ENCODE measurements around the gene CDK7. TPM values are rescaled to one million over a fixed set of nuclear protein-coding genes. Genes with fewer than 3 reads are reported as not detected.

Gene CDK7
- total RNA-seq, 2 donors from 2014 or later, result 9.2 to 23.4 TPM

DNA sequence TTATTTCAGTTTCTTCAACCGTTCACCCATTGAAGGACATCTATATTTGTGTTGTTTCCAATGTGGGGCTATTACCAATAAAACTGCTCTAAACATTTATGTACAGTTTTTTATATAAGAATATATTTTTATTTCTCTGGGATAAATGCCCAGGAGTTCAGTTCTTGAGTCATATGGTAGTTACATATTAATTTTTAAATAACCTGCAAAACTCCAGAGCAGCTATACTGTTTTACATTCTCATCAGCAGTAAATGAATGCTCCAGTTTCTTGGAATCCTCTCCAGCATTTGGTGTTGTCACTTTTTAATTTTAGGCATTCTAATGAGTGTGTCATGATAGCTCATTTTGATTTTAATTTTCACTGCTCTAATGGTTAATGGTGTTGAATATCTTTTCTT lies 36.2 kb downstream of the CDK7 start:
- no peak overlapping the region for H3K4me3 ChIP-seq
- no peaks in the 10 kb centered on the region for H3K9me3 ChIP-seq
- TF ChIP-seq, protein P1, sequence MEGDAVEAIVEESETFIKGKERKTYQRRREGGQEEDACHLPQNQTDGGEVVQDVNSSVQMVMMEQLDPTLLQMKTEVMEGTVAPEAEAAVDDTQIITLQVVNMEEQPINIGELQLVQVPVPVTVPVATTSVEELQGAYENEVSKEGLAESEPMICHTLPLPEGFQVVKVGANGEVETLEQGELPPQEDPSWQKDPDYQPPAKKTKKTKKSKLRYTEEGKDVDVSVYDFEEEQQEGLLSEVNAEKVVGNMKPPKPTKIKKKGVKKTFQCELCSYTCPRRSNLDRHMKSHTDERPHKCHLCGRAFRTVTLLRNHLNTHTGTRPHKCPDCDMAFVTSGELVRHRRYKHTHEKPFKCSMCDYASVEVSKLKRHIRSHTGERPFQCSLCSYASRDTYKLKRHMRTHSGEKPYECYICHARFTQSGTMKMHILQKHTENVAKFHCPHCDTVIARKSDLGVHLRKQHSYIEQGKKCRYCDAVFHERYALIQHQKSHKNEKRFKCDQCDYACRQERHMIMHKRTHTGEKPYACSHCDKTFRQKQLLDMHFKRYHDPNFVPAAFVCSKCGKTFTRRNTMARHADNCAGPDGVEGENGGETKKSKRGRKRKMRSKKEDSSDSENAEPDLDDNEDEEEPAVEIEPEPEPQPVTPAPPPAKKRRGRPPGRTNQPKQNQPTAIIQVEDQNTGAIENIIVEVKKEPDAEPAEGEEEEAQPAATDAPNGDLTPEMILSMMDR (IDR thresholded peaks at IDR 0.05), result no peak
- ATAC-seq (ENCODE audit: insufficient number of reproducible peaks, low FRiP score, low read depth), result no peak
- DNase-seq (ENCODE audit: low spot score), result no peak
- H3K4me1 ChIP-seq (ENCODE audit: control insufficient read depth in 1 of 2, low read depth in 2 of 2), result no peaks in the 10 kb centered on the region
- H3K36me3 ChIP-seq, result peaks cover 23% of the 10 kb centered on the region
- no peak overlapping the region for H3K27ac ChIP-seq
- H3K27me3 ChIP-seq (replicated peaks; ENCODE audit: insufficient read depth), result no peaks in the 10 kb centered on the region

DNA sequence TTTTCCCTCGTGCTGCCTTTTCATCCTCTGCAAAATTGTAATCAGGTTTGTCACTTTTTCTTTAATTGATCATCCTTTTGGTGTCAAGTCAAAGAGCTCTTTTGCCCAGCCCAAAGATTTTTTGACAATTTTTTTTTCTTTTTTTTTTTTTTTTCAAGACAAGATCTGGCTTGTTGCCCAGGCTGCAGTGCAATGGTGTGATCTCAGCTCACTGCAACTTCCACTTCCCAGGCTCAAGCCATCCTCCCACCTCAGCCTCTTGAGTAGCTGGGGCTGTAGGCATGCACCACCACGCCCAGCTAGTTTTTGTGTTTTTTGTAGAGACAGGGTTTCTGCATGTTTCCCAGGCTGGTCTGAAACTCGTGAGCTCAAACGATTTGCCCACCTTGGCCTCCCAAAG lies 36.7 kb downstream of the CDK7 start:
- no peak for ATAC-seq (ENCODE audit: insufficient number of reproducible peaks, low FRiP score, low read depth)
- TF ChIP-seq, protein P1 (IDR thresholded peaks at IDR 0.05), result no peak
- peaks cover 23% of the 10 kb centered on the region for H3K36me3 ChIP-seq

DNA sequence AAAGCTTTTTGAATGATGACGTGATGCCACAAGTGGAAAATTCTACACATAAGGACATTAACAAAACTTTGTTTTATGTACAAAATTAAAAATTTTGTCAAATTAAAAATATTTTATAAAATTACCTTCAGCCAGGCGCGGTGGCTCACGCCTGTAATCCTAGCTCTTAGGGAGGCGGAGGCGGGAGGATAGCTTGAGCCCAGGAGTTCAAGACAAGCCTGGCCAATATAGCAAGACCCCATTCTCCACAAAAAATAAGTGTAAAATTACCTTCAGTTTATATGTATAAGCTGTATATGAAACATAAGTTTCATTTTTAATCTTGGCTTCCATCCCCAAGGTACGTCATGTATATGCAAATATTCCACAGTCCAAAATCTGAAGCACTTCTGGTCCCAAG lies 40.9 kb downstream of the CDK7 start:
- H3K4me1 ChIP-seq (ENCODE audit: control insufficient read depth in 1 of 2, low read depth in 2 of 2), result no peaks in the 10 kb centered on the region
- H3K9me3 ChIP-seq, result no peaks in the 10 kb centered on the region
- ATAC-seq (ENCODE audit: insufficient number of reproducible peaks, low FRiP score, low read depth), result no peak
- H3K27me3 ChIP-seq (replicated peaks; ENCODE audit: insufficient read depth), result no peaks in the 10 kb centered on the region
- TF ChIP-seq, protein P1 (IDR thresholded peaks at IDR 0.05), result no peak
- no peak for DNase-seq (ENCODE audit: low spot score)
- peaks cover 12% of the 10 kb centered on the region for H3K36me3 ChIP-seq
- H3K27ac ChIP-seq, result no peak overlapping the region
- no peak overlapping the region for H3K4me3 ChIP-seq

More for the DNA sequence above, 36.7 kb downstream of the CDK7 start:
- Histone ChIP-seq H3K9me3 (no peaks in the 10 kb centered on the region), H3K4me3 (no peak overlapping the region), H3K27me3 (replicated peaks; ENCODE audit: insufficient read depth) (no peaks in the 10 kb centered on the region), H3K27ac (no peak overlapping the region), H3K4me1 (ENCODE audit: control insufficient read depth in 1 of 2, low read depth in 2 of 2) (no peaks in the 10 kb centered on the region)
- DNase-seq (ENCODE audit: low spot score), result no peak

DNA sequence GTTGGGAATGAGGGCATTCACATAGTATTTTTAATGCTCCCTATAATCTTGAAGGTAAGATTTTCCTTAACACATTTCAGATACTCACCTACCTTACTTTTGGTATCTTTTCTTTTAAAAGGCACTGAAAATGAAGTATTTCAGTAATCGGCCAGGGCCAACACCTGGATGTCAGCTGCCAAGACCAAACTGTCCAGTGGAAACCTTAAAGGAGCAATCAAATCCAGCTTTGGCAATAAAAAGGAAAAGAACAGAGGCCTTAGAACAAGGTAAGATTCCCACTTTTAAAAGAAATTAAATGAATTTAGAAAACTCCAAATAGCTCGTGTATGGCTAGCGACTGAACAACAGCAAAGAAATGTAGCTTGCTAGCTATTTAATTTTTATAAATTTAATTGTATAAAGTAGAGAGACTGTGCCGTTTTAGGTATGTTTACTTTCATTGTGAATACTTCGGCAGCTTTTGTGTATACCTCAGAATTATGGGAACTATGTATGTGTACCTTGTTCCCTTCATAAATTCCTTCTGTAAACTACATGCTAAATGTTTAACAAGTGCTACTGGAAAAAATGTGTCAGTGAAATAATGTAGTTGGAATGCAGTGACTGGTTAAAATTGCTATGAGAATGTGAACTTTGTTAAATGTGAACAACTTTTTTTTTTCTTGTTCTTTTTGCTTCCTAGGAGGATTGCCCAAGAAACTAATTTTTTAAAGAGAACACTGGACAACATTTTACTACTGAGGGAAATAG lies 41.9 kb downstream of the CDK7 start:
- Histone ChIP-seq H3K9me3 (no peaks in the 10 kb centered on the region), H3K27me3 (replicated peaks; ENCODE audit: insufficient read depth) (no peaks in the 10 kb centered on the region), H3K27ac (peak overlapping the region in 1 of 2 donors; percentile 44), H3K4me3 (no peak overlapping the region), H3K36me3 (peaks cover 22% of the 10 kb centered on the region), H3K4me1 (ENCODE audit: control insufficient read depth in 1 of 2, low read depth in 2 of 2) (no peaks in the 10 kb centered on the region)
- TF ChIP-seq, protein P1 (IDR thresholded peaks at IDR 0.05), result no peak
- DNase-seq (ENCODE audit: low spot score) (no peak), ATAC-seq (ENCODE audit: insufficient number of reproducible peaks, low FRiP score, low read depth) (no peak)

DNA sequence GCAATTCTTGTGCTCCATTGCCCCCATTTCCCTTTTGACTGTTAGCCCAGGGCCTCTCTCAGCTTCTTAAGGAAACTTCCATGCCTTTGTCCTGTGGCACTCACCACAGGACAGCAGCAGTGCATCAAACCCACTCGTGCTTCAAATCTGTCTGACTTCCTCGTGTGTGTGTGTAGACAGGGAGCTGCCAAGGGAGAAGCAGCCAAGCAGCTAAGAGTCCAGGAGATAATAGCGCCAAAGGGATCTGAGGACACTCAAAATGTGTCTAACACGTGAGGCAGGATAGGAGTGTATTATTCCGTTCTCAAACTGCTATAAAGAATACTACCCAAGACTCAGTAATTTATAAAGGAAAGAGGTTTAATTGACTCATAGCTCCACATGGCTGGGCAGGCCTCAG lies 44.8 kb downstream of the CDK7 start:
- ATAC-seq (ENCODE audit: insufficient number of reproducible peaks, low FRiP score, low read depth) (no peak), DNase-seq (ENCODE audit: low spot score) (no peak)
- TF ChIP-seq, protein P1 (IDR thresholded peaks at IDR 0.05), result no peak
- no peak overlapping the region for H3K4me3 ChIP-seq
- no peaks in the 10 kb centered on the region for H3K9me3 ChIP-seq
- H3K4me1 ChIP-seq (ENCODE audit: control insufficient read depth in 1 of 2, low read depth in 2 of 2), result no peaks in the 10 kb centered on the region
- no peak overlapping the region for H3K27ac ChIP-seq
- no peaks in the 10 kb centered on the region for H3K27me3 ChIP-seq (replicated peaks; ENCODE audit: insufficient read depth)
- H3K36me3 ChIP-seq, result peaks cover 26% of the 10 kb centered on the region

Measured in thoracic aorta (tissue), 2 donors.